Head of caudate nucleus (tissue), 42 donors: Measurements from ENCODE around the gene ACTA2.
"Not testable (repeated sequence)": the region's sequence is repeated elsewhere in the genome, so short reads cannot be mapped to it uniquely, and the experiment has no call there.

Experiments
- DNase-seq, 42 donors: peaks; one replicate each; pipeline versions ENCODE4 v3.0.0 to v3.0.0-alpha.2; 2020 to 2021; ENCODE audit warnings: mixed read lengths in 7 of 42
- intact Hi-C: fragments of 100-400 bp; cut with DNase I; formaldehyde crosslinking; loops from one replicate; pipeline ENCODE4 v1.15.0; 2022

Gene ACTA2

DNA sequence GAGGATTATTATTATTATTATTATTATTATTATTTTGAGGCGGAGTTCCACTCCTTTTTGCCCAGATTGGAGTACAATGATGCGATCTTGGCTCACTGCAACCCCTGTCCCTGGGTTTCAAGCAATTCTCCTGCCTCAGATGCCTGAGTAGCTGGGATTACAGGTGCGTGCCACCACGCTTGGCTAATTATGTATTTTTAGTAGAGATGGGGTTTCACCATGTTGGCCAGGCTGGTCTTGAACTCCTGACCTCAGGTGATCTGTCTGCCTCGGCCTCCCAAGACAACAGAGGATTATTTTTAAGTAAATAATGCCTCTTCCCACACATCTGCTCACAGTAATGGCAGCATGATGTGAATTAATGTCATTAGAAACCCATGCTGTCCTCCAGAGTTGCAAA is 20.5 kb downstream of the ACTA2 start:
- not testable (repeated sequence) for DNase-seq

DNA sequence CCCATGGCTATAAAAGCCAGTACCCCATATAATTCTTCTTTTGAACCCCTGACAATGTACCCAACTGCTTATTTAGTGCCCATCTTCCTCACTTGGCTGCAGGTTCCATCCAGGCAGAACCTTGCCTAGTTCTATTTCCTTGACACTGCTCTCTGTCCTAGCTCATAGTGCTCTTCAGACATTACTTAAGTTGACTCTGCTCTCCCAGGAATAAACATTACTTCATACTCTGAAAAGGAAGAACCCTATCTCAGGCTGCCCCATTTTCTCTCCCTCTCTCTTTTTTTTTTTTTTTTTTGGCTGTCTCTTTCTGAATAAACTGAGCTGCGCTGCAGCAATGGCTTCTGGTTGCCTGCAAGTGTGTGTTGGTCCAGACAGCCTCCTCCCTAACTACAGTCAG is 21.0 kb downstream of the ACTA2 start:
- intact Hi-C loops: loop anchor here (5.0 kb wide), 1 partner anchor 94 kb away; no protein-coding TSS in a partner anchor

More for the DNA sequence above, 20.5 kb downstream of the ACTA2 start:
- intact Hi-C loops: loop anchor here (5.0 kb wide), 1 partner anchor 95 kb away; no protein-coding TSS in a partner anchor

DNA sequence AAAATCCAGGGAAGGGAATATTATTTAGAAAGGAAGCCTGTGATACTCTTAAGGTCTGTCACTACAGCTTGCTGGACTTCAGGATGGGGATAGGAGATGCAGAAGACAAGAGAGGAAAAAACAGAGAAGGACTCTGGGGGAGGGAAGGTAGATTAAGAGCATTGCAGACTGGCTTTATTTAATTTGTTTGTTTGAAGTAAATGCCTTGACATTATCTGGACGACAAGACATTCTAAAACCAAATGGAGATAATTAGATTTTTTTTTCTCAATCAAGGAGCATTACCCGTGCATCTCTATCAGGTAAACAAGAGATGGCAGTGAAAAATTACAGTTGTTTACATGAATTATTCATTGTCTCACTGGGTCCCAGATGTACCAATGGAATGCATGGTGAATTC is 24.3 kb downstream of the ACTA2 start:
- intact Hi-C loops: no loop called here

More for the DNA sequence above, 21.0 kb downstream of the ACTA2 start:
- no peak for DNase-seq

DNA sequence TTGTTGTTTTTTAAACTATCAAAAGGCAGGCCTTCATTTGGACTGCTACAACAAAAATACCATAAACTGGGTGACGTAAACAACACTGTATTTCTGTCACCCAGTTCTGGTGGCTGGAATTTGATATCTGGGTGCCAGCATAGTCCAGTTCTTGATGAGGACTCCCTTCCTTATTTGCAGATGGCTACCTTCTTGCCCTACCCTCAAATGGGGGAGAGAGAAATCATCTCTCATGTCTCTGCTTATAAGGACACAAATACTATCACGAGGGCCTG is 25.2 kb downstream of the ACTA2 start:
- DNase-seq: no peak
- intact Hi-C loops: no loop called here

More for the DNA sequence above, 24.3 kb downstream of the ACTA2 start:
- DNase-seq: no peak

DNA sequence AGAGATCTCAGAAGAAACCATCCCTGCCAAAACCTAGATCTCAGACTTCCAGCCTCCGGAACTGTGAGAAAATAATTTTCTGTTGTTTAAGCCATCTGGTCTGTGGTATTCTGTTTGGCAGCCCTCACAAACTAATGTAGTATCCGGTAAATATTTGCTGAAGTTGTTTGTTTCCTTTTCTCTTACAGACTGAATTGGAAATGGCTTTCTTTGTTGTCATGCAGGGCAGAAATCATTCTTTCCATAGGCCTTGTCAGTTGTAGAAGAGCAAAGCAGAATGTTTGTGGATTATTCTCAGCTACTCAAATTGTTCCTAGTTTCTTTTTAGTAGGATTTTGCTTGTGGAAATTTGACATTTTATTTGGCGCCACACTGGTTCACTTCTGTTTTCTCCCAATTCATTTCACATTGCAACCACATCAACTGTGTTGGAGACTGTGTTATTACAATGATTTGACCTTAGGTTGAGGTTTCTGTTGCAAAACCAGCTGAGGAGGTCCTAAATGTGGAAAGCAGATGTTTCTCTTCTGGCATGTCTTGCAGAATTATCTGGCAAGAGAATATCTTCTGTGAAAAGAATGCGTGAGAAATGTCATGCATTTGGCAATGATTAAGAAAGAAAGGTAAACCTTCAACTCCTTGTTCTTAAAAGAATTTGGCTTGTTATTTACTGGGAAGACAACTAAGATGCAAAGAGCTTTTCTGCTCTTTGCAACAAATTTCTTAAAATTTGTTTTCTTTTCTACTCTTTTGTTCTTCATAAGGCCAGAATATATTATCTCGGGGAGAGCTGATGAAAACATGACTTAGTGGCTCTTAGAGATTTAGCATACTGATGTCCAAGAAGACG is 25.8 kb downstream of the ACTA2 start:
- no peak for DNase-seq
- intact Hi-C loops: no loop called here

DNA sequence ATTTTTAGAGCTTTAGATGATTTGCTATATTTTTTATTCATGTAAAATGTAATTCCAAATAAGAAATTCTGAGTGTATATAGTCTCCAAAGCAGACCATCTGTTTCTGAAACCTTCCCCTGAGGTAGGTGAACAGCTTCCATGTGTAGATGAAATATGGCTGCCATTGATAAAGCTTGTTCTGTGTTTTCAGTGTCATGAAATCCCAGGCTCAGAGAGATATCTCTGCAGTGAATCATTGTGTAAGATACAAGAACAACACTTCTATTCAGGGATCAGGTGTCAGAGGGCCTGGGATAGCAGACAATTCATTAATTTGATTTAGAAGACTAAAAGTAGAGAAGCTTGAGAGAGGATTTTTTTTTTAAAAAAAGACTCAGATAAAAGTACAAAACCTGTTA is 29.1 kb downstream of the ACTA2 start:
- no peak for DNase-seq
- intact Hi-C loops: no loop called here

DNA sequence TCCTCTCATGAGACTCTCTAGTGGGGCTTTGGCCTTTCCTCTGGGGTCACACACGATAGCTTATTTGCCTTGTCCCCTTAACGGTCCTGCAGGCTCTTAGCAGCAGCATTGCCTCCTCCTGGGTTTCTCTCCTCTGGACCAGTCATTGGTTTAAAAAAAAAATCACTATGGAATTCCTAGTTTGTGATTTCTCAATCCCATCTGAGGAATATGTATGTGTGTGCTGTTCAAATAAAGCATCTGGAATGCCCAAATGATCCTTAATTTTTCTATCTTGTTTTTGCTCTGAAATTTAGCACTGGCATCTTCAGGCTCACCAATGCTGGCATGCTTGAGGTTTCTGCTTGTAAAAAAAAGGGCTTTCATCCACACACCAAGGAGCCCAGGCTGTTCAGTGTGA is 30.5 kb downstream of the ACTA2 start:
- DNase-seq: no peak
- intact Hi-C loops: no loop called here

DNA sequence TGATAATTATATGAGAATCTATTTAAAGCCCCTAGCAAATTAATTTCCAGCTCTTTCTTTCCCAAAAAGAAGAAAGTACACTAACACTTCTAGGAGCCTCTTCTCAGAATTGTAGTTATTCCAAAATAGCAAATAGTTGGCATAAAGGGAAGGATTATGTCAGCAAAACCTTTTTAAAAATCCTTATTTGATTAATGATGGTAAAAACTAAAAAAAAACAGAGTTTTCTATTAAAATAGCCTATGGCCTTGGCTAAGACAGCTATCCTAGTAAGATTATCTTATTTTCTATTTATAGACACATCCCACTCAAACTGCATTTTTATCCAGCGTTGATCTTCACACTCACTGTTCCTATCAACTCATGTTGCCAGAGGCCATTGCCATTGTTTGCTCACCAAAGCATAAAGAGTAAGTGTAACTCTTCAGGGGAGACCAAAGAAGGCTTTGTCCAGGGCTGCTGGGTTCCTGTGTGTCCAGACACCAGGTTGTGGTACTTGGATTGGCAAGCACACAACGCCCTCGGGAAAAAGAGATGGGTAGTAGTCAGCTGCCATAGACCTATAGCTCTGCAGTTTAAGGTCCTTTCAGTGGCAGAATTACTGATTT is 31.5 kb downstream of the ACTA2 start:
- no peak for DNase-seq
- intact Hi-C loops: no loop called here

DNA sequence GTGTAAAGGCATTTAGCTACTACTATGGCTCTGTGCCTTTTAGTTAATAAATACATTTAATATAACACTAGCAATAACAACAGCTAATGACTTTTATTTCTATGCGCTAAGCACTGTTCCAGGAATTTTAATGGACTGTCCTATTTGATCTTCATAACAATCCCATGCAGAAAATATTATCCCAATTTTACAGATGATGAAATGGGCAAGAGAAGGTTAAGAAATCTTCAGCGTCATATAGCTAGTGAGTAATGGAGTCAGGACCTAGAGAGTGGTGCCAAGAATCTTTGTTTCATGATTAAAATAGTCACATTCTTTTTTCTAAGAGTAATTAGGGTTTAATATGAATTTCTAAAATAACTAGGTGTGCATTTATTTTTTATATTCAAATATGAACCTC is 32.4 kb downstream of the ACTA2 start:
- DNase-seq: no peak
- intact Hi-C loops: no loop called here

DNA sequence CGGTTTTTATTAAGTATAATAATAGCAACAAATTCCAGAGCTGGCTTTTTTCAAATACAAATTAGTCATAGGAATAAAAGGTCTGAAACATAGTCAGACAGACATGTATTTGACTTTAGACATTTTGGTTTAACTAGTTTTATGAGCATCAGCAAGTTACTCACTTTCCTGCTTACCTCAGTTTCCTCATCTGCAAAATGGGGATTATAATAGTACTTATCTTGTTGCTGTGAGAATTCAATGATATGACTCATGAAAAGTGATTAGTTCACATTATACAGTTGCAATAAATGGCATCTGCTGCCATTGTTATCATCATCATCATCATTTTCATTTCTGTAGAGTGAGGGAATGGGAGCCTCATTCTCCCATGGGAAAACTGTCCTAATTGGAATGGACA is 33.5 kb downstream of the ACTA2 start:
- DNase-seq: no peak
- intact Hi-C loops: no loop called here

DNA sequence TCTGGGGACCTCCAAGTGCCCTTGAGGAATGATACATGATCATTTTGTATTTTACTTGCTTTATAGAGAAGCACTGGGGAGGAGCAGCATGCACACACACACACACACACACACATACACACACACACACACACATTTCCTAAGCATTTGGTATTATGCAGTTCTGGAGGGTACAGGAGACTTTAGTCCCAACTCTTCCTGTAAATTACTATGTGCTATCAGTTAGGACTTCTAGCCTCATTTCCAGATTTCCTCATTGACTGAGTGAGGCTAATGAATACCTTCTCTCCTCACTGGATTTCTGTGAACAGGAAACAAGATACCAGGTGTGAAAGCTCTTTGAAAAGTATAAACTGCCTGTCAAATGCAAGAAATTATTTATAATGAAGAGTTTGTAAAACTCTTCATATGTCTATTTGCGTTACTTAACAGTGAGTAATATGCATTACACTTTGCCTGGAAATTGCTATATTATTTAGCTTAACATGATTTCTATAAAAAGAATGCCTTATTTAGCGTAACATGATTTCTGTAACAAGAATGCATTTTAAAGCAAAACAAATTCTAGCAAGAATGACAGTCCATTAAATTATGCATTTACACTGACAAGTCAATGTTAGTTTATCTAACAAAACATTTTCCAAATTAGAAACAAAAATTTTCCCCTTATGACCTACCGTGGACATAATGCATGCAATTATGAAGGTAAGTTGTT is 34.2 kb downstream of the ACTA2 start:
- DNase-seq: no peak

DNA sequence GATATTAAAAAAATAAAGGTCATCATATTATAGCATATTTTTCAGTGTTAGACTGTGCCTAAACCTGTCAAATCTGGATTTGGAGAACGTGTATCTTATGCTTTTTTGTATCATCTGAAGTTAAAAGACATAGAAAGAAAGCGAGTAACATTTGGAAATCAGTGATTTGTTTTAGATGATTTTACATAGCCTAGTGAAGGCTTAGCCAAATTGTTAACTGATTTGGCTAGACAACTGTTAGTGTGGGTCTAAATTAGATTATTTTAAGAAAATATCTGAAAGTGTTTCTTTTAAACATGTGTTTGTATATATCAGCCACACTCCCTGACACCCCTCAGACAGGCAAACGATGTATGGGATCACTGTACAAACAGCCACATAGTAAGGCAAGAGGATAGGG is 35.6 kb downstream of the ACTA2 start:
- no peak for DNase-seq
- intact Hi-C loops: no loop called here

More for the DNA sequence above, 34.2 kb downstream of the ACTA2 start:
- intact Hi-C loops: no loop called here

DNA sequence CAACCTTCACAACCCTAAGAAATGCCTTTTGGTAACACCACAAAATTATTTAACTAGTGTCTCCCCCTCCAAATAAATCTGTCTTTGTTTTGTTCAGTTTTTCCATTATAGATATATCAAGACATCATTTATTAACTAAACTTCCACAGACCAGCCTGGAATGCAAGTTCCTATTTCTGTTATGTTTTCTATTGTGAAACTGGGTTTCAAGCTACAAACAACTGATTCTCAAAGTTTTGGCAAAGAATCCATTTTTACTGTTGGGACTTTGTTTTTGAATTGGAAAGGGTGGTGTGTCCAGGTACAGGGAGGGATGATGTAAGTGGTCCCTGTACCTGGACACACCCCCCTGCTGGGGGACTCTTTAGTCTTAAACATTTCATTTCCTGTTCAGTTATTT is 36.3 kb downstream of the ACTA2 start:
- intact Hi-C loops: no loop called here
- DNase-seq: no peak

DNA sequence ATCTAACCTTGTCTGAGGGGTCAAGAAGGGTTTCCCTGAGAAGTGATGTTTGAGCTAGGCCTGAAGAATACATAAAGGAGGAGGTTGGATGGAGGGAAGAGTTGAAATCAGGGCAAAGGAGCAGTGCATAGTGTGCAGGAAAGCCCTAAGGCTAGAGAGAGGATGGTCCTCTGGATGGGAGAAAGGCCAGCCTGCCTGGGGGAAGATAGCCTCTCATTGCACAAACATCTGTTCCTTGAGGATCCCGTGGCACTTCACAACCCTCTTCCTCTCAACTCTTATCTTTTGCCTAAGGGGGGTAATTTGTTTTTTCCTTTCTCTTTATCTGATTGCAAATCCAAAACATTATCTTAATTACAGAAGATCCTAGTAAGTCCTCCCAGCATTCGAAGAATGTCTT is 36.8 kb downstream of the ACTA2 start:
- no peak for DNase-seq

DNA sequence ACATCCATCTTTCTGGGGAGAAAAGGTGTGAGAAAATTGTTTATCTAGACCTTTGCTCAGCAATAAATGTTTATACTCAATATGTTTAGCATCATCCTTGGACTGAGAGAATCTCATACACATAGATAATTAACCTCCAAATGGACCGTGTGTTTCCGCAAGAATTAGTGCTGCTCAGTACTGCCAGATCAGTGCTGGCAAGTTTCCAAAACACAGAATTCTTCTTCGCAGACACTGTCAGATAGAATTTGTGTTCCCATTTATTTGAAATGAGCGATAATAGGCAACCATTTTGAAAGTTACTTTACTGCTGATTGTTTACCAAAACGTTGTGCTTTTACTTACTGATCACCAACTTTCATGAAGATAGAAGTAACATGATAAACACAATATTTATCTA is 38.8 kb downstream of the ACTA2 start:
- intact Hi-C loops: no loop called here
- DNase-seq: no peak

More for the DNA sequence above, 36.8 kb downstream of the ACTA2 start:
- intact Hi-C loops: no loop called here

DNA sequence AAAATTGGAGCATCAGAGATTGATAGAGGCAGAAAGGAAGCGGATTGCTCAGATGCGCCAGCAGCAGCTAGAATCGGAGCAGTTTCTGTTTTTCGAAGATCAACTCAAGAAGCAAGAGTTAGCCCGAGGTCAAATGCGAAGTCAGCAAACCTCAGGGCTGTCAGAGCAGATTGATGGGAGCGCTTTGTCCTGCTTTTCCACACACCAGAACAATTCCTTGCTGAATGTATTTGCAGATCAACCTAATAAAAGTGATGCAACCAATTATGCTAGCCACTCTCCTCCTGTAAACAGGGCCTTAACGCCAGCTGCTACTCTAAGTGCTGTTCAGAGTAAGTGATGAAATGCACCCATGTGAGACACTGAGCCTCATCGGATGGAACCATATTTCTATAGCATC is 39.4 kb downstream of the ACTA2 start:
- intact Hi-C loops: no loop called here
- DNase-seq: no peak

DNA sequence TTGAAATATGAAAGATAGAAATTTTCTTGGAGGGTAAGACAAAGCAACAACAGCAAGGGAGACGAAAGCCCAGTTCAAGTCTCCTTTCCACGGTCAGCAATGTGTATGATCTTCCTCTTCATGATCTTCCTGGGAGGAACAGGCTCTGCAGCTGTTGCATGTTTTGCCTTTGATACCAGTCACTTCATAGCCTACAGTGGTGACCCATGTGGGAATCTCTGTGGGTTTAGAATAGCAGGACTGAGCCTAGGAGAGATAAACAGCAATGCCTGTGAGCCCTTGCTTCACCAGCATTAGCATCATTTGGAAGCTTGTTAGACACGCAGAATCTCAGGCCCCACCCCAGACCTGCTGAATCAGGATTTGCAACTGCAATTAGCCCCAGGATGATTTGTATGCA is 40.7 kb downstream of the ACTA2 start:
- intact Hi-C loops: no loop called here
- DNase-seq: no peak

DNA sequence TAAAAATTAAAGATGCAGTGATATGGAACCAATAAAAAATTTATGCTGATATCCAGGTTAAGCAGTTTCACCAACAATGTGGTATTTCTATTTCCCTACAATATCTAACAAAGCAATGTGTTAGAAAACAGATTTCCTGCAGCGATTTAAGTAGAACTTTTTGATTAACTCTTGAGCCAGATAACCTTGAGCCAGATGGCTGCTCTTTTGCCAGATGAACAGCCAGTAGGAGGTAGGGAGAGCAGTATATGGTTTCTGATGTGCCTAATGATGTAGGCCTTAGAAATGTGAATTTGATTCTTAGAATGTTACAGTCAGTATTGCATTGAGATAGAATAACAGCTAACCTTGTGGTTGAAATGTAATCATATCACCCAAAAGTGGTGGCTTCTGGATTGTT is 41.5 kb downstream of the ACTA2 start:
- DNase-seq: no peak
- intact Hi-C loops: no loop called here

DNA sequence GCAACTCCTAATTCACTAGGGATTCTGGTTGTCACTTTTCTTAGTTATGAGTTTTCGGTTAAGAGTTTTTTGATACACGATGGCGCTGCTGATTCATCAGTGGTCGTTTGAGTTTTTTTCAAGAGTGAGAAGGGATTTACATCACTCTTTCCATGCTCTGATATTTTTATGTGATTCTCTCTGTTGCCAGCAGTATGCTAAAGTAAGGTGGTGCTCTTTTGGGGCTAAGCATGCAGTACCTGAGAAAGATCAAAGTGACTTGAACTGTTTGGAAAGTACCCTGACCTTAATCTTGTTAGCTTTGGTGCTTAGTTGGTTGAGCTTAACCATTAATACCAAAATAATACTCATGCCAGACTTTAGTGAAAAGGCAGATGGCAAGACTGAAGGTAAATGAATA is 44.4 kb downstream of the ACTA2 start:
- intact Hi-C loops: no loop called here
- DNase-seq: no peak

DNA sequence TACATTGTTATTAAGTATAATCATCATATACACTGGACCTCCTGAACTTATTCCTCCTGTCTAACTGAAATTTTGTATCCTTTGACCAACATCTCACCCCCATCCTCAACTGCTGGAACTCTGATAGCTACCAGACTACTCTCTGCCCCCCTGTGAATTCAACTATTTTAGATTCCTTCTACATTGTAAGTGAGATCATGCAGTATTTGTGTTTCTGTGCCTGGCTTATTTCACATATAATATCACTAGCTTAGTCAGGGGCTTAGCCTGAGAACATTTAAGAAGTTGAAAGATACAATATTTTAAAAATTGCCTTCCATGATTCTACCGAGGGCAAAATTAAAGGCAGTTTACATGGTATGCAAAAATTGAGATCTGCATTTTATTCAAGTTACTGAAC is 45.7 kb downstream of the ACTA2 start:
- intact Hi-C loops: no loop called here

More for the DNA sequence above, 45.7 kb downstream of the ACTA2 start:
- DNase-seq: no peak
